GM11168 (cell line): ENCODE measurements around the gene BCAS3.

Source experiments
- in situ Hi-C: fragments of 300-500 bp; cut with MboI; formaldehyde crosslinking; loops from one replicate; pipeline ENCODE4 v1.12.0; 2022; ENCODE audit warnings: low sequenced_read_pairs; ENCODE audit not compliant: unreplicated experiment

Gene BCAS3

DNA sequence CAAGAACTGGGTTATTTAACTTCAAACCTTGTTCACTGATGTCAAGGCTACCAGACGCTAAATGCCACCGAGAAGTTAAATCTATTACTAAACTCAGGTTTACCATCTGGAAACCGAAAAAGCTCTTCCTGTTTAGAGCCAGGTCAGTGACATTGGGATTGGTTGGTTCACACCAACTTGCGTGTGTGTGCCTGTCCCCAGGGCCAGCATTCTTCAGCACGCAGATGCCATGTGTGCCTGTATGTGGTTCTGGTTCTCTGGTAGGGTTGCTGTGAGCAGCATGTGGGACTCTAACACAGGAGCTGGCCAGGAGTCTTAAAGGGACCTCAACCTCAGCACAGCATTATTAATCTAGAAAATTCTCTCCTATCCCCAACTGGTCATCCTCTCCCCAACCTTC lies 703.9 kb downstream of the BCAS3 start:
- in situ Hi-C loops = loop anchor here (25.0 kb wide), 1 partner anchor 669 kb away; no protein-coding TSS in a partner anchor

DNA sequence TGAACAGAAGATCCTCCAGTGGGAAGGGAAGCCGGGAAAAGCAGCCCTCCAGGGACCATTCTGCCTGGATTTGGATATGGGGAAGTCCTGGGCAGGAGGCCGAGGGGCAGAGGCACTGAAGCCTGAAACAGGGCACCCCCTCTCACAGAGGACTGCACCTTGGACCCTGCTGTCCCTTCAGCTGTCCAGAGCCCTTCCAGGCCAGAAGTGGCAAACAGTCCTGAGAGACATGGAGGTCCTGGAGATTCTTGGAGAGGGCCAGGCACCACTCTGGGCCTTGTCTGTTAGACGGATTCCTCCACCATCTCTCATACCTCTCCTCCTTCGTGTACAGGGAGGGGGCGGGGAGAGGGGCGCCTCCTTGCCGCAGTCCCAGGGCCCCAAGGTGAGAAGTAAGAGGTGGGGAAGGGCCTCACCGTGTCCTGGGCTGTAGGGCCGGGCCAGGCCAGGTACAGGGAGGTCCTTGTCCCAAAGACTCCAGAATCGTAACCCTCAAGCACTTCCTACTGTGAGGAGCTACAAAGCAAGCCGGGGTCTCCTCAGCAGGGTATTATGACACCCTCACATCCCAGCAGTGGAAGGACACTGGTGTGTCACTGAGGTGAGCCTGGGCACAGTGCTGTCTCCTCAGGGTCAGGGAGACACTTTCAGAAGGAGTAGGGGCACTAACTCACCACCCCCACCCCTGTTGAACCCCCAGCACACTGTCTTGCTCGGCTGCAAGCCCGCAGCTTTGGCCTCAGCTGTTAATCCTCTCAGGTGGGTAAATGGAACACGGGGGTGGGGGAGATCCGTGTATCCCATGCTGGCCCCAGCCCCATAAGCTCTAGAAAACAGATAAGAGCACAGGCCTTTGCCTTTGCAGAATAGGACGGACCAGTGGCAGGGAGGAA lies 705.4 kb downstream of the BCAS3 start:
- in situ Hi-C loops = loop anchor here (25.0 kb wide), 1 partner anchor 671 kb away; no protein-coding TSS in a partner anchor

- in situ Hi-C loops = loop anchor here (25.0 kb wide), 1 partner anchor 671 kb away; no protein-coding TSS in a partner anchor
Measured at GRCh38 chr17:61383689-61384201, 706.1 kb downstream of the BCAS3 start.

- in situ Hi-C loops = loop anchor here (25.0 kb wide), 1 partner anchor 672 kb away; no protein-coding TSS in a partner anchor
Measured at GRCh38 chr17:61384354-61384691, 706.7 kb downstream of the BCAS3 start.

DNA sequence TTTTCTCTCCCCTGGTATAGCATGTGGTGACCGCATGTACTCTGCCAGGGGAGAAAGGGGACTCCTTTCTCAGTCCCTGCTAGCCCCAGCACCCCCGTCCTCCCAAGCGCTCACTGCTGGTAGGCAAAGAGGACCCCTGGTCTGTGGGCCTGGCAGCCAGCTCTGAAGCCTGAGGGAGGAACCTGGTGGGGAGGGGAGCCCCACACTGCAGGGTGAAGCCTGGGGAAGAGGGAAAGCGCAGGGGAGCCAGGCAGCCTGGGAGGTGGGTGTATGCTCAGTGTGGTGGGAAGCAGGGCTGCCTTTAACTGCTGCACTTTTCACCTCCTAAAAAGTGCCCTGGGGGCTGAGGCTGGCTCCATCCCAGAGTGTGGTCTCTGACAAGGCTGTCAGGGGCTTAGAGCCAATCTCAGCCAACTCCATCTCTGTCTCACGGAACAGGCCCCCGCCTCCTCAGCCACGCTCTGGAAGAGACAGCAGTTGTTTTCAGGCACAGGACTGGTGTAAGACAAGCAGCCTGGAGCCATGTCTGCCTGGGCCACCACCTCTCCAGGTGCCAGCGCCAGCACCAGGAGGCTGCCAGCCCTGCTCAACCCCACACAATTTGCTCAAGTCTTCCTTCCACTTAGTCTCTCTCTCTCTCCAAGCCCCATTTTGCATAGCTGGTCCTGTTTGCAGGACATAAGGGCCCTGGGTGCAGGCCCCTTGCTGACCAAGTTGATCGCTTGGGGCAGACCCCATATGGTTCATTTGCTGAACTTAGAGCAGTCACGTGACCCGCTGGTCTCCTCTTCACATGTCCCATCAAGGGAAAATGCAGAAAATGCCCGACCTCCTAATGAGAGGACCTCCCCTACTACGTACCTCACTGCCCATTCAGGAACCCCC lies 707.3 kb downstream of the BCAS3 start:
- in situ Hi-C loops = loop anchor here (25.0 kb wide), 1 partner anchor 673 kb away; no protein-coding TSS in a partner anchor

GRCh38 chr17:61385577-61386236 lies 708.1 kb downstream of the BCAS3 start:
- in situ Hi-C loops = loop anchor here (25.0 kb wide), 1 partner anchor 673 kb away; no protein-coding TSS in a partner anchor

GRCh38 chr17:61386251-61386650 lies 708.6 kb downstream of the BCAS3 start:
- in situ Hi-C loops = loop anchor here (25.0 kb wide), 1 partner anchor 674 kb away; no protein-coding TSS in a partner anchor

DNA sequence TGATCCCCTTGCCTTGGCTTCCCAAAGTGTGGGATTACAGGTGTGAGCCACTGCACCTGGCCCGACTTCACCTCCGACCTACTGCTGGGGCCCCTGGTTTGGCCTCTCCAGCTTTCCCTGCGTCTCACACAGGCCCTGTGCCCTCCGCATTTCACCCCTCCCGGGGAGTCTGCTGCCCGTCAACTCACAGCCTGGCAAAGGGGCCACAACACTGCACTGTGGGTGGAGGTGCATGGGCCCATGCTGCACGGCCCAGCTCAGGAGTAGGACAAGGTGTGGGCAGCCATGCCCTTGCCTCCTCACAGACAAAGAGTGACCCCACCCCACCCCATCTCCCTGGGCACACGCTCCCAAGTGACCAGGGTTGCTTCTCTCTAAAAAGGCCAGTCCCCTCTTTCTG lies 709.4 kb downstream of the BCAS3 start:
- in situ Hi-C loops = loop anchor here (25.0 kb wide), 1 partner anchor 675 kb away; no protein-coding TSS in a partner anchor

DNA sequence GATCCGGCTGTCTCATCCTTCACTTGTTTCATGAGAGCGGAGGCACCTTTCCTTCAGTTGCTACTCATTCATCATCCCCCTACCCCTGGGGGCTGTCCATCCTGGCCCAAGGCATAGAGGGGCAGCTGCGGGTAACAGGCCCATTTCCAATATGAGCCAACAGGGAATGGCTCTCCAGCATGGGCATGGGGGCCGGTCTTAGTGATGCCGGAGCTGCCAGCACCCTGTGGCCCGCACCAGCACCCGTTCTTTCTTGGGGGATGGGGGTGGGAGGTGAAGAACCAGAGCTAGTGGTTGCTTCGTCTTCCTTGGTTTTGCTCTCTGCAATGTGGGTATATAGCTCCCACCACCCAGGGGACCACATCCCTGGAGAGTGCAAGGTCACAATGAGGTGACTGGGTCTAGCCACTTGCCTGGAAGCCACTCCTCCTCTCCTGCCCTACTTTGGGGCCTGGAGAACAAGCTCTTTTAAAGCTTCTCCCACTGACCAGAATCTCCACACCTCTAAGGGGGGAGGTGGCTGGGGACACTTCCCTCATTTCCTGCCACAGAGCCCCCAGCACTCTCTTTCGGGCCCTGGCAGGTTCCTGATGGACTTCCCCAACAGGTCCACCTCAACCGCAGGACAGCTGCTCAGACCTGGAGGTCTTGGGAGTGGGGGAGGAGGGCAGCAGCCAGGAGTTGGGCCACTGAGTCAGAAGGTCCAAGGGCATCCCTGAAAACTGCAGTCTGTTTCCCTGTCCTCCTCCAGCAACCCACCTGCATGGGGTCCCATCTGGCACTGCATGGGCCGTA lies 710.1 kb downstream of the BCAS3 start:
- in situ Hi-C loops = loop anchor here (25.0 kb wide), 1 partner anchor 675 kb away; no protein-coding TSS in a partner anchor

- in situ Hi-C loops = loop anchor here (25.0 kb wide), 1 partner anchor 676 kb away; no protein-coding TSS in a partner anchor
Measured at GRCh38 chr17:61388561-61389356, 711.1 kb downstream of the BCAS3 start.

GRCh38 chr17:61389670-61390478 lies 712.2 kb downstream of the BCAS3 start:
- in situ Hi-C loops = loop anchor here (25.0 kb wide), 1 partner anchor 678 kb away; no protein-coding TSS in a partner anchor

GRCh38 chr17:61390479-61390791 lies 712.8 kb downstream of the BCAS3 start:
- in situ Hi-C loops = loop anchor here (25.0 kb wide), 1 partner anchor 678 kb away; no protein-coding TSS in a partner anchor

GRCh38 chr17:61391595-61392291 lies 714.1 kb downstream of the BCAS3 start:
- in situ Hi-C loops = loop anchor here (25.0 kb wide), 1 partner anchor 679 kb away; no protein-coding TSS in a partner anchor

GRCh38 chr17:61392679-61393078 lies 715.0 kb downstream of the BCAS3 start:
- in situ Hi-C loops = loop anchor here (25.0 kb wide), 1 partner anchor 680 kb away; no protein-coding TSS in a partner anchor

- in situ Hi-C loops = loop anchor here (25.0 kb wide), 1 partner anchor 681 kb away; no protein-coding TSS in a partner anchor
Measured at GRCh38 chr17:61393550-61393903, 715.9 kb downstream of the BCAS3 start.

- in situ Hi-C loops = loop anchor here (25.0 kb wide), 1 partner anchor 682 kb away; no protein-coding TSS in a partner anchor
Measured at GRCh38 chr17:61393904-61394629, 716.4 kb downstream of the BCAS3 start.
